Small intestine (tissue), 7 donors: ENCODE measurements around the gene C10orf67. TPM values are rescaled to one million over a fixed set of nuclear protein-coding genes. Genes with fewer than 3 reads are reported as not detected.
"Not testable (repeated sequence)": the region's sequence is repeated elsewhere in the genome, so short reads cannot be mapped to it uniquely, and the experiment has no call there.

Experiments used
- DNase-seq, 2 donors: peaks; one replicate each; pipeline versions ENCODE4 v3.0.0 to v3.0.0-alpha.2; 2013
- FAIRE-seq: peaks from 2 replicates; lab custom pipeline; 2012; peaks lifted over from hg19 to GRCh38; lab: Jason Lieb, UNC
- H3K27ac ChIP-seq, 3 donors: one replicate each; pipeline ENCODE4 v1.5.1; 2013; ENCODE audit warnings: low read length in 2 of 3, mild to moderate bottlenecking in 2 of 3, control low read depth in 1 of 3, inconsistent platforms in 1 of 3, low read depth in 1 of 3, moderate library complexity in 1 of 3
- H3K27me3 ChIP-seq, 3 donors: one replicate each; pipeline ENCODE4 v1.6.1; 2013; ENCODE audit warnings: low read length in 3 of 3, inconsistent platforms in 1 of 3; ENCODE audit not compliant: control insufficient read depth in 3 of 3, insufficient read depth in 3 of 3
- H3K36me3 ChIP-seq, 3 donors: one replicate each; pipeline ENCODE4 v1.6.1; 2013; ENCODE audit warnings: low read length in 3 of 3, inconsistent platforms in 1 of 3, low read depth in 1 of 3, mild to moderate bottlenecking in 1 of 3, moderate library complexity in 1 of 3; ENCODE audit not compliant: control insufficient read depth in 3 of 3, insufficient read depth in 2 of 3
- H3K4me1 ChIP-seq, 3 donors: one replicate each; pipeline ENCODE4 v1.6.1; 2013; ENCODE audit warnings: low read length in 2 of 3, inconsistent platforms in 1 of 3, low read depth in 1 of 3, mild to moderate bottlenecking in 1 of 3, moderate library complexity in 1 of 3; ENCODE audit not compliant: control insufficient read depth in 3 of 3, insufficient read depth in 2 of 3
- H3K4me3 ChIP-seq, 3 donors: one replicate each; pipeline ENCODE4 v1.5.1; 2013; ENCODE audit warnings: low read length in 3 of 3, control low read depth in 1 of 3, inconsistent platforms in 1 of 3, low read depth in 1 of 3, mild to moderate bottlenecking in 1 of 3, moderate library complexity in 1 of 3
- H3K9me3 ChIP-seq, 2 donors: one replicate each; pipeline ENCODE4 v1.6.1; 2013; ENCODE audit warnings: low read depth in 1 of 2, low read length in 1 of 2; ENCODE audit not compliant: control insufficient read depth in 2 of 2, insufficient read depth in 1 of 2
- WGBS, 3 donors: extraction: QIAGEN DNeasy Blood & Tissue Kit; methylation state at CpG; one replicate each; pipeline ENCODE4 v1.1.7; 2013; 5-methylcytosine and 5-hydroxymethylcytosine counted together
- polyA plus RNA-seq, 4 donors: library from polyadenylated mRNA; stranded (reverse) in 3 of 4; unstranded in 1 of 4; fragments of 200-250 nt in 3 of 4; fragments of 120-200 nt in 1 of 4; gene quantifications; one replicate each; pipeline versions ENCODE4 v1.2.1 to v1.2.3, GENCODE V29; 2013
- donor health status: healthy with polysubstance abuse.
- donor health status: control.
- donor health status: control.
- donor health status: Bipolar disorder and iron deficiency.
- donor health status: healthy.

Gene C10orf67
- polyA plus RNA-seq, 4 donors: 0.07 to 0.10 TPM; not detected in 2

DNA sequence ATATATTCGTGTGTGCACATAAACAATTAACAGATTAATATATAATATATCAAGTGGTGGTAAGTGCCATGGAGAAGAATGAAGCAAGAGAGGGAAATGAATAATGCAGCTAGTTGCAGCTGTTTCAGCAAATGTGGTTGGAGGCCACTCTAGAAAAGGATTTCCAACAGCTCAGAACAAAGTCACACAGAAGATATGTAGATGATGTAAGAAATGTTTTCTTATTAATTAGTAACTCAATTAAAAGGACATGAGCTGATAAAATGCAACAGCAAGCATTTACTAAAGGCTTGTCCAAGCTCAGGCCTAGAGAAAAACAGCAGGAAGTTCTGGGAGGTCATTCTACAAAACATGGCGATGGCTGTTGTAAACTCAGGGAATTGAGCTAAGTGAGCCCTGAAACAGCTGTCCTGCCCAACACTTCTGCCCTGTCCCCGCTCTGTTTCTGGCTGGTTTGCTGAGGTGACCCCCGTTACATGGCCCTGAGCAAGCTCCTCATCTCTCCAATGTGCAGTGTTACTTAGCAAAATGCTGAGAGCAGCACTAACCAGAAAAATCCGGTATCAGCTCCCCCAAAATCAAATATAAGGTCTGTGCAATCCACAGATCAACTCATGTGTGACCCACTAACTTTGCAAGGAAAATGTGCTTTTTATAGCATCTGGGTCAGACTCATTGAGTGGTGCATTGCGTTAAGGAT lies 23.4 kb upstream of the C10orf67 start:
- peak in 1 of 2 donors; percentile 37 for DNase-seq
- H3K27ac ChIP-seq: no peak overlapping the region
- H3K4me1 ChIP-seq: peaks cover 0 to 5% (median 5%) of the 10 kb centered on the region in 3 donors
- FAIRE-seq: no peak
- no peak overlapping the region for H3K4me3 ChIP-seq
- no peaks in the 10 kb centered on the region for H3K36me3 ChIP-seq
- 80 to 84% (median 80%) methylated on average over 6 of the region's 6 CpGs for WGBS, 3 donors
- no peaks in the 10 kb centered on the region for H3K9me3 ChIP-seq
- no peaks in the 10 kb centered on the region for H3K27me3 ChIP-seq

DNA sequence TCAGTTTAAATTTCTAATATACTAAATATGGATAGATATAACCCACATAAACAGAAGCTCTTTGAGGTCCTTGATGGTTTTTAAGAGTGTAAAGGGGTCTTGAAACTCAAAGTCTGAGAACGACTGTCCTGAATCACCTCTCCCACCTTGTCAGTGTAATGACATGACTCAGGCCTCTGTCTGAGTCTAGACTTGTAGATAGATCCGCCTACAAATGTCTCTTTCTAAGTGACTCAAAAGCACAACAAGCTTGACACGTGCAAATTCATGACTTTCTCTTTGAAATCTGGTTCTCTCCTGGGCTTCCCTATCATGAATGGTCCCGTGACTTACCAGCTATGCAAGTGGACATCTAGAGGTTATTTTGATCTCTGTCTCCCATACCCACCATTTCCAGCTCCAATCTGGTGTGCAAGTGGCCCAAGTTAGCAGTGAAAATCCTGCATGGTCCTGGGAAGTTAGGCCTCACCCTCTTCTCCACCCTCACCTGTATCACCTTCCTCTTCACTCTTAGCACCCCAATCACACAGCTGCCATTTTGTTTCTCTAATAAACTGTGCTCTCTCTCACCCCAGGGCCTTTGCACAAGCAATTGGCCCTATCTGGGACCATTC lies 20.9 kb upstream of the C10orf67 start:
- not testable (repeated sequence) for DNase-seq, FAIRE-seq, H3K27me3 ChIP-seq, H3K36me3 ChIP-seq, H3K9me3 ChIP-seq, H3K27ac ChIP-seq, H3K4me1 ChIP-seq, H3K4me3 ChIP-seq
- 71 to 82% (median 78%) methylated on average over 4 of the region's 4 CpGs for WGBS, 3 donors

DNA sequence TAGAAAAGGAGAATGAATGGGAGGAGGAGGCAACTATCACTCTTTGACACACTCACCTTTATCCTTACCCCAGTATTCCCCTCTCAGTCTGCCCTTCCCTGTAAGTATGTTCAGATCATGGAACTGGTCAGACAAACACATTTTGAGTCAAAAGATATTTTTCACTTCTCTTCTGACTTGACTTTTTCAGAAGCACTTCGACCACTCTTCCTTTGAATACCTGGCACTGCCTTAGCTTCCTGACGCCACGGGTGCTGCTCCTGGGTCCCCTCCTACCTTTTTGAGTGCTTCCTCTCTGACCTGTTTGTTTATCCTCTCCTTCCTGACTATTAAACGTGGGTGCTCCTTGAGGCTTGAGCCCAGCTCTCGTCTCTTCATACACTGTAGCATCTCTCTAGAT lies 19.8 kb upstream of the C10orf67 start:
- H3K9me3 ChIP-seq: no peaks in the 10 kb centered on the region
- H3K4me1 ChIP-seq: peaks cover 0 to 9% (median 5%) of the 10 kb centered on the region in 3 donors
- no peak overlapping the region for H3K4me3 ChIP-seq
- WGBS, 3 donors: 54 to 76% (median 61%) methylated on average over 5 of the region's 5 CpGs
- H3K36me3 ChIP-seq: no peaks in the 10 kb centered on the region
- no peaks in the 10 kb centered on the region for H3K27me3 ChIP-seq
- no peak for DNase-seq
- no peak overlapping the region for H3K27ac ChIP-seq
- FAIRE-seq: no peak

GRCh38 chr10:23363793-23364135 lies 19.2 kb upstream of the C10orf67 start:
- Histone ChIP-seq H3K4me1 (peaks cover 0 to 9% (median 5%) of the 10 kb centered on the region in 3 donors), H3K27me3 (no peaks in the 10 kb centered on the region), H3K27ac (no peak overlapping the region), H3K4me3 (no peak overlapping the region), H3K9me3 (no peaks in the 10 kb centered on the region), H3K36me3 (no peaks in the 10 kb centered on the region)
- FAIRE-seq (no peak), DNase-seq (no peak)
- 82 to 86% (median 84%) methylated on average over 5 of the region's 5 CpGs for WGBS, 3 donors

- FAIRE-seq: no peak
- Histone ChIP-seq H3K27ac (no peak overlapping the region), H3K36me3 (no peaks in the 10 kb centered on the region), H3K9me3 (no peaks in the 10 kb centered on the region), H3K4me1 (peaks cover 0 to 7% (median 4%) of the 10 kb centered on the region in 3 donors), H3K4me3 (no peak overlapping the region), H3K27me3 (no peaks in the 10 kb centered on the region)
- 56 to 72% (median 69%) methylated on average over 9 of the region's 9 CpGs for WGBS, 3 donors
- no peak for DNase-seq
These were observed 18.5 kb upstream of the C10orf67 start for GRCh38 chr10:23362879-23363792.

DNA sequence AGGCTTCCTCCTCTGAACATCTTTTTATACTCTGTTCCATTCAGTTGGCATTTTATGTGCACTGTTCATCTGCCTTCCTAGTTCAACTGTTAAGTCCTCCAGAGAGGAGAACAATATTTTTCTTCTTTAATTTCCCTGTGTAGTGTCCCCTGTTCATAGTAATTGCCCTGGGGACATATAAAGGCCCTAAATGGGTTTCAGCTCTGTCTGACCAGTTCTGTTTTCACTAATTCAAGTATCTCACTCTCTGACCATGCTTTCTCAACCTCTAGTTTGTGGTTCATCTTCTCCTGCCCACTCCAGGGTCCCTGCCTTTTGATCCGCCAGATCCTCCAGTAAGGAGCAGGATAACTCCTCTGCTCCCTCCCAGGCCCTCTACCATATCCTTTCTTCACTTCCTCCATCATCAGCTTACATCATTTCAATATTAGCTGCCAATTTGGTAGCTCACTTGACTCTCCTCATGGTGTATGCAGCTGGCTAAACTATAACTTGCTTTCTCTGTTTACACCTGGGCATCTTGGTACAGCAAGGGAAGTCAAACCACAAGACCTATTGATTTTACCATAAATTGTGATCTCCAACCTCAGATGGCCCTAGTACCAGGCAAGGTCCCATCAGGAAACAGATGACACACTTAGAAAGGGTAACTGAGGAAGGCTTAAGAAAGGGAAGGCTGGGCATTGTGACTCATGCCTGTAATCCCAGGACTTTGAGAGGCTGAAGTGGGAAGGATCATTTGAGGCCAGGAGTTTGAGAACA lies 17.7 kb upstream of the C10orf67 start:
- Histone ChIP-seq H3K4me1 (peaks cover 0 to 7% (median 0%) of the 10 kb centered on the region in 3 donors), H3K4me3 (no peak overlapping the region), H3K27ac (no peak overlapping the region), H3K36me3 (no peaks in the 10 kb centered on the region), H3K9me3 (no peaks in the 10 kb centered on the region), H3K27me3 (no peaks in the 10 kb centered on the region)
- DNase-seq (peak in 1 of 2 donors; percentile 52), FAIRE-seq (no peak)
- 90 to 100% (median 100%) methylated on average over 1 of the region's 1 CpG for WGBS, 3 donors

DNA sequence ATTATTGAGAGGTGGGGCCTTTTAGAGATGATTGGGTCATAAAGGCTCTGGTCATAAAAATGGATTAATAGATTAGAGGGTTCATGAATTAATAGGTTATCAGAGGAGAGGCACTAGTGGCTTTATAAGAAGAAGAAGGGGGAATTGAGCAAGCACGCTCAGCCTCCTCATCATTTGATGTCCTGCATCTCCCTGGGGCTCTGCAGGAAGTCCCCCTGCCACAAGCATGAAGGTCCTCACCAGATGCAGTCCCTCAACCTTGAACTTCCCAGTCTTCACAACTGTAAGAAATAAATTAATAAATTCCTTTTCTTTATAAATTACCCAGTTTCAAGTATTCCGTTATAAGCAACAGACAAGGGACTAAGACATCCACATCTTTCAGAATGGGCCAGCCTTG lies 17.1 kb upstream of the C10orf67 start:
- H3K27me3 ChIP-seq: no peaks in the 10 kb centered on the region
- 60 to 86% (median 66%) methylated on average over 2 of the region's 2 CpGs for whole genome bisulfite sequencing, 3 donors
- H3K36me3 ChIP-seq: no peaks in the 10 kb centered on the region
- DNase-seq (no peak), FAIRE-seq (no peak)
- H3K4me3 ChIP-seq: no peak overlapping the region
- no peak overlapping the region for H3K27ac ChIP-seq
- no peaks in the 10 kb centered on the region for H3K9me3 ChIP-seq
- peaks cover 0 to 7% (median 0%) of the 10 kb centered on the region in 3 donors for H3K4me1 ChIP-seq
